ENCODE results near the gene ATG13.
A peak's percentile ranks its signal among the peaks of the same experiment; 100 is the strongest.

ATG13 gene

DNA sequence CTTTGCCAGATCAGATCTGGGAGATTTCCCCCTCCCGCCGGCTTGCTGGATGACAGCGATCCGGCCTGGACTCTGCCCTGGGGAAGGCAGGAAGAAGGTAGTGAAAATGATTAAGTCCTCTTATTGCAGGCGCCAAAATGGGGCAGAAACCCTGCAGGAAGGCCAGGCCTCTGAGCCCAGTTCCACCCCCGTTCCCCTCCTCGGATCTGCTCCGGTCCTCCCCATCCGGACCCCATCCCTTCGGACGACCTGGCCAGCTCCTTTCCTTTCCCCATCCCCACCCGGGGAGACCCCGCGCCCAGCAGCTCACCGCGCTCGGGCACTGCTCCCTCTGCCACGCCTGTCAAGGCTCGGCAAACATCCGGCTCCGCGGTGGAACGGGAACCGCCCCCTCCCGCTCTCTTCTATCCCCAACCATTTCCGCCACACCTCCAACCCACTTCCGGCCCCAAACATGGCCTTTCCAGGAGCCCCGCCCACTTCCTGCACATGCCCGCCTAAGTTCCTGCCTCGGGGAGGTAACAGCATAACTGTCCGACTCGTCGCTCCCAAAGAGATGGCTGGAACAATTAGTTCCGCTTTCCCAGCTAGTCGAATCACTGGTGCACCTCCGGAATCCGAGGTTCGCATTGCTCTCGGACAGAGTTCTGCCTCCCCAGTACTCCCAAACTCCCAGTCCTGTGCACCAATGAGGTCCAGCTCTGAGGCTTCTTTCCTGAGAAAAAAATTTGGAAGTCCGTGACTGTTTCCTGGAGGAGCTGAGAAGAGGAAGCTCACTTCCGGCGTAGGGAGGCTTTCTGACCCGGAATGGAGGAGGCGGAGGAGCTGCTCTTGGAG is 83.1 kb downstream of the ATG13 start, which contains the start of the genes ARHGAP1 and ZNF408 (continued):
- no peak for TF ChIP-seq ZNF837 (tag by site-specific recombination; IDR thresholded peaks at IDR 0.05)
- TF ChIP-seq ZNF248 (tag by site-specific recombination; IDR thresholded peaks at IDR 0.05) = no peak
- TF ChIP-seq ZNF2 (tag by site-specific recombination; IDR thresholded peaks at IDR 0.05) = peak; percentile 97
- TF ChIP-seq, protein P1, sequence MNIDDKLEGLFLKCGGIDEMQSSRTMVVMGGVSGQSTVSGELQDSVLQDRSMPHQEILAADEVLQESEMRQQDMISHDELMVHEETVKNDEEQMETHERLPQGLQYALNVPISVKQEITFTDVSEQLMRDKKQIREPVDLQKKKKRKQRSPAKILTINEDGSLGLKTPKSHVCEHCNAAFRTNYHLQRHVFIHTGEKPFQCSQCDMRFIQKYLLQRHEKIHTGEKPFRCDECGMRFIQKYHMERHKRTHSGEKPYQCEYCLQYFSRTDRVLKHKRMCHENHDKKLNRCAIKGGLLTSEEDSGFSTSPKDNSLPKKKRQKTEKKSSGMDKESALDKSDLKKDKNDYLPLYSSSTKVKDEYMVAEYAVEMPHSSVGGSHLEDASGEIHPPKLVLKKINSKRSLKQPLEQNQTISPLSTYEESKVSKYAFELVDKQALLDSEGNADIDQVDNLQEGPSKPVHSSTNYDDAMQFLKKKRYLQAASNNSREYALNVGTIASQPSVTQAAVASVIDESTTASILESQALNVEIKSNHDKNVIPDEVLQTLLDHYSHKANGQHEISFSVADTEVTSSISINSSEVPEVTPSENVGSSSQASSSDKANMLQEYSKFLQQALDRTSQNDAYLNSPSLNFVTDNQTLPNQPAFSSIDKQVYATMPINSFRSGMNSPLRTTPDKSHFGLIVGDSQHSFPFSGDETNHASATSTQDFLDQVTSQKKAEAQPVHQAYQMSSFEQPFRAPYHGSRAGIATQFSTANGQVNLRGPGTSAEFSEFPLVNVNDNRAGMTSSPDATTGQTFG (tag by site-specific recombination; IDR thresholded peaks at IDR 0.05; ENCODE audit: borderline replicate concordance) = no peak
- TF ChIP-seq ZNF624 (tag by site-specific recombination; IDR thresholded peaks at IDR 0.05) = no peak
- TF ChIP-seq ZNF404 (tag by site-specific recombination; IDR thresholded peaks at IDR 0.05) = no peak
- TF ChIP-seq SP2 (tag by site-specific recombination; IDR thresholded peaks at IDR 0.05) = peak; percentile 94
- TF ChIP-seq, protein P2, sequence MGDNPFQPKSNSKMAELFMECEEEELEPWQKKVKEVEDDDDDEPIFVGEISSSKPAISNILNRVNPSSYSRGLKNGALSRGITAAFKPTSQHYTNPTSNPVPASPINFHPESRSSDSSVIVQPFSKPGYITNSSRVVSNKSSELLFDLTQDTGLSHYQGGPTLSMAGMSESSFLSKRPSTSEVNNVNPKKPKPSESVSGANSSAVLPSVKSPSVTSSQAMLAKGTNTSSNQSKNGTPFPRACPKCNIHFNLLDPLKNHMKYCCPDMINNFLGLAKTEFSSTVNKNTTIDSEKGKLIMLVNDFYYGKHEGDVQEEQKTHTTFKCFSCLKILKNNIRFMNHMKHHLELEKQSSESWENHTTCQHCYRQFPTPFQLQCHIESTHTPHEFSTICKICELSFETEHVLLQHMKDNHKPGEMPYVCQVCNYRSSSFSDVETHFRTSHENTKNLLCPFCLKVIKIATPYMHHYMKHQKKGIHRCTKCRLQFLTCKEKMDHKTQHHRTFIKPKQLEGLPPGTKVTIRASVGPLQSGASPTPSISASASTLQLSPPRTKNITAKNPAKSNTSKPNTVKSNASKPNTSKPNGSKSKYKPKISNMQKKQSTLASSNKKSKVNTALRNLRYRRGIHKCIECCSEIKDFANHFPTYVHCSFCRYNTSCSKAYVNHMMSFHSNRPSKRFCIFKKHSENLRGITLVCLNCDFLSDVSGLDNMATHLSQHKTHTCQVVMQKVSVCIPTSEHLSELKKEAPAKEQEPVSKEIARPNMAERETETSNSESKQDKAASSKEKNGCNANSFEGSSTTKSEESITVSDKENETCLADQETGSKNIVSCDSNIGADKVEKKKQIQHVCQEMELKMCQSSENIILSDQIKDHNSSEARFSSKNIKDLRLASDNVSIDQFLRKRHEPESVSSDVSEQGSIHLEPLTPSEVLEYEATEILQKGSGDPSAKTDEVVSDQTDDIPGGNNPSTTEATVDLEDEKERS (tag by site-specific recombination; IDR thresholded peaks at IDR 0.05) = peak; percentile 53; the same call in 1 of the 2 replicates
- TF ChIP-seq ZBTB48 (tag by site-specific recombination; IDR thresholded peaks at IDR 0.05) = peak; percentile 71; the same call in 1 of the 2 replicates
- peak; percentile 68; the same call in 1 of the 2 replicates for TF ChIP-seq GFI1B (tag by site-specific recombination; IDR thresholded peaks at IDR 0.05)
- no peak for TF ChIP-seq ZNF37A (tag by site-specific recombination; IDR thresholded peaks at IDR 0.05)
- TF ChIP-seq, protein P3, sequence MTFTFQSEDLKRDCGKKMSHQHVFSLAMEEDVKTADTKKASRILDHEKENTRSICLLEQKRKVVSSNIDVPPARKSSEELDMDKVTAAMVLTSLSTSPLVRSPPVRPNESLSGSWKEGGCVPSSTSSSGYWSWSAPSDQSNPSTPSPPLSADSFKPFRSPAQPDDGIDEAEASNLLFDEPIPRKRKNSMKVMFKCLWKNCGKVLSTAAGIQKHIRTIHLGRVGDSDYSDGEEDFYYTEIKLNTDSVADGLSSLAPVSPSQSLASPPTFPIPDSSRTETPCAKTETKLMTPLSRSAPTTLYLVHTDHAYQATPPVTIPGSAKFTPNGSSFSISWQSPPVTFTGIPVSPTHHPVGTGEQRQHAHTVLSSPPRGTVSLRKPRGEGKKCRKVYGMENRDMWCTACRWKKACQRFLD (tag by site-specific recombination; IDR thresholded peaks at IDR 0.05) = no peak
- no peak; the same call in 1 of the 2 replicates for TF ChIP-seq ZNF341 (tag by site-specific recombination; IDR thresholded peaks at IDR 0.05; ENCODE audit: low read depth)
- TF ChIP-seq ZNF19 (tag by site-specific recombination; IDR thresholded peaks at IDR 0.05; ENCODE audit: low read depth) = no peak
- TF ChIP-seq, protein P4, sequence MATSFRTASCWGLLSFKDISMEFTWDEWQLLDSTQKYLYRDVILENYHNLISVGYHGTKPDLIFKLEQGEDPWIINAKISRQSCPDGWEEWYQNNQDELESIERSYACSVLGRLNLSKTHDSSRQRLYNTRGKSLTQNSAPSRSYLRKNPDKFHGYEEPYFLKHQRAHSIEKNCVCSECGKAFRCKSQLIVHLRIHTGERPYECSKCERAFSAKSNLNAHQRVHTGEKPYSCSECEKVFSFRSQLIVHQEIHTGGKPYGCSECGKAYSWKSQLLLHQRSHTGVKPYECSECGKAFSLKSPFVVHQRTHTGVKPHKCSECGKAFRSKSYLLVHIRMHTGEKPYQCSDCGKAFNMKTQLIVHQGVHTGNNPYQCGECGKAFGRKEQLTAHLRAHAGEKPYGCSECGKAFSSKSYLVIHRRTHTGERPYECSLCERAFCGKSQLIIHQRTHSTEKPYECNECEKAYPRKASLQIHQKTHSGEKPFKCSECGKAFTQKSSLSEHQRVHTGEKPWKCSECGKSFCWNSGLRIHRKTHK (tag by site-specific recombination; IDR thresholded peaks at IDR 0.05) = no peak
- TF ChIP-seq SP3 (tag by site-specific recombination; IDR thresholded peaks at IDR 0.05) = peak; percentile 95
- TF ChIP-seq ZNF510 (tag by site-specific recombination; IDR thresholded peaks at IDR 0.05; ENCODE audit: insufficient replicate concordance) = no peak
- TF ChIP-seq ZNF221 (tag by site-specific recombination; IDR thresholded peaks at IDR 0.05; ENCODE audit: borderline replicate concordance) = no peak
- no peak for TF ChIP-seq ZNF169 (tag by site-specific recombination; IDR thresholded peaks at IDR 0.05)
- TF ChIP-seq, protein P5, sequence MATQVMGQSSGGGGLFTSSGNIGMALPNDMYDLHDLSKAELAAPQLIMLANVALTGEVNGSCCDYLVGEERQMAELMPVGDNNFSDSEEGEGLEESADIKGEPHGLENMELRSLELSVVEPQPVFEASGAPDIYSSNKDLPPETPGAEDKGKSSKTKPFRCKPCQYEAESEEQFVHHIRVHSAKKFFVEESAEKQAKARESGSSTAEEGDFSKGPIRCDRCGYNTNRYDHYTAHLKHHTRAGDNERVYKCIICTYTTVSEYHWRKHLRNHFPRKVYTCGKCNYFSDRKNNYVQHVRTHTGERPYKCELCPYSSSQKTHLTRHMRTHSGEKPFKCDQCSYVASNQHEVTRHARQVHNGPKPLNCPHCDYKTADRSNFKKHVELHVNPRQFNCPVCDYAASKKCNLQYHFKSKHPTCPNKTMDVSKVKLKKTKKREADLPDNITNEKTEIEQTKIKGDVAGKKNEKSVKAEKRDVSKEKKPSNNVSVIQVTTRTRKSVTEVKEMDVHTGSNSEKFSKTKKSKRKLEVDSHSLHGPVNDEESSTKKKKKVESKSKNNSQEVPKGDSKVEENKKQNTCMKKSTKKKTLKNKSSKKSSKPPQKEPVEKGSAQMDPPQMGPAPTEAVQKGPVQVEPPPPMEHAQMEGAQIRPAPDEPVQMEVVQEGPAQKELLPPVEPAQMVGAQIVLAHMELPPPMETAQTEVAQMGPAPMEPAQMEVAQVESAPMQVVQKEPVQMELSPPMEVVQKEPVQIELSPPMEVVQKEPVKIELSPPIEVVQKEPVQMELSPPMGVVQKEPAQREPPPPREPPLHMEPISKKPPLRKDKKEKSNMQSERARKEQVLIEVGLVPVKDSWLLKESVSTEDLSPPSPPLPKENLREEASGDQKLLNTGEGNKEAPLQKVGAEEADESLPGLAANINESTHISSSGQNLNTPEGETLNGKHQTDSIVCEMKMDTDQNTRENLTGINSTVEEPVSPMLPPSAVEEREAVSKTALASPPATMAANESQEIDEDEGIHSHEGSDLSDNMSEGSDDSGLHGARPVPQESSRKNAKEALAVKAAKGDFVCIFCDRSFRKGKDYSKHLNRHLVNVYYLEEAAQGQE (tag by site-specific recombination; IDR thresholded peaks at IDR 0.05) = no peak; the same call in 1 of the 2 replicates
- TF ChIP-seq, protein P6, sequence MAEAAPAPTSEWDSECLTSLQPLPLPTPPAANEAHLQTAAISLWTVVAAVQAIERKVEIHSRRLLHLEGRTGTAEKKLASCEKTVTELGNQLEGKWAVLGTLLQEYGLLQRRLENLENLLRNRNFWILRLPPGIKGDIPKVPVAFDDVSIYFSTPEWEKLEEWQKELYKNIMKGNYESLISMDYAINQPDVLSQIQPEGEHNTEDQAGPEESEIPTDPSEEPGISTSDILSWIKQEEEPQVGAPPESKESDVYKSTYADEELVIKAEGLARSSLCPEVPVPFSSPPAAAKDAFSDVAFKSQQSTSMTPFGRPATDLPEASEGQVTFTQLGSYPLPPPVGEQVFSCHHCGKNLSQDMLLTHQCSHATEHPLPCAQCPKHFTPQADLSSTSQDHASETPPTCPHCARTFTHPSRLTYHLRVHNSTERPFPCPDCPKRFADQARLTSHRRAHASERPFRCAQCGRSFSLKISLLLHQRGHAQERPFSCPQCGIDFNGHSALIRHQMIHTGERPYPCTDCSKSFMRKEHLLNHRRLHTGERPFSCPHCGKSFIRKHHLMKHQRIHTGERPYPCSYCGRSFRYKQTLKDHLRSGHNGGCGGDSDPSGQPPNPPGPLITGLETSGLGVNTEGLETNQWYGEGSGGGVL (tag by site-specific recombination; IDR thresholded peaks at IDR 0.05) = no peak
- TF ChIP-seq KLF9 (tag by site-specific recombination; IDR thresholded peaks at IDR 0.05; ENCODE audit: low read depth) = peak; percentile 99
- TF ChIP-seq ZXDB (tag by site-specific recombination; IDR thresholded peaks at IDR 0.05) = peak; percentile 94
- TF ChIP-seq ZNF626 (tag by site-specific recombination; IDR thresholded peaks at IDR 0.05) = no peak; the same call in 1 of the 2 replicates
- TF ChIP-seq ZNF266 (tag by site-specific recombination; IDR thresholded peaks at IDR 0.05; ENCODE audit: low read depth) = no peak
- TF ChIP-seq ZNF558 (tag by site-specific recombination; IDR thresholded peaks at IDR 0.05) = no peak; the same call in 1 of the 2 replicates

Data from HEK293 (cell line).